Measurements from ENCODE around the gene UEVLD. TPM values are rescaled to one million over a fixed set of nuclear protein-coding genes. Genes with fewer than 3 reads are reported as not detected.

Gene UEVLD
- total and polyA plus RNA-seq, 2 donors (not counting 1 experiment from before 2014, with no cell fraction given): 25.9 to 29.0 TPM

- no peak for DNase-seq (ENCODE audit: low read depth in 2 of 2)
- H3K79me2 ChIP-seq (ENCODE audit: control insufficient read depth, insufficient read depth, low read length): no peaks in the 10 kb centered on the region
Measured at GRCh38 chr11:18495703-18496102, 92.8 kb downstream of the UEVLD start.

GRCh38 chr11:18495271-18495670 lies 93.3 kb downstream of the UEVLD start:
- H4K20me1 ChIP-seq (ENCODE audit: control insufficient read depth, extremely low read depth, insufficient read depth, low read length): no peaks in the 10 kb centered on the region
- no peaks in the 10 kb centered on the region for H3K9me3 ChIP-seq (ENCODE audit: control insufficient read depth, insufficient read depth, low read depth, low read length)
- H3K4me3 ChIP-seq (replicated peaks in 1 of 4; ENCODE audit: control extremely low read depth in 1 of 4, insufficient read depth in 1 of 4, low read depth in 3 of 4, low read length in 4 of 4): no peak overlapping the region
- no peak overlapping the region for H3K27ac ChIP-seq (ENCODE audit: insufficient read depth, low read length)
- H2AFZ ChIP-seq (ENCODE audit: low read length): no peak overlapping the region
- H3K79me2 ChIP-seq (ENCODE audit: control insufficient read depth, insufficient read depth, low read length): no peaks in the 10 kb centered on the region
- DNase-seq (ENCODE audit: low read depth in 2 of 2): no peak
- peaks cover 8% of the 10 kb centered on the region for H3K36me3 ChIP-seq (ENCODE audit: control insufficient read depth, insufficient read depth, low read length)
- H3K27me3 ChIP-seq (ENCODE audit: control insufficient read depth, insufficient read depth, low read length): no peaks in the 10 kb centered on the region
- TF ChIP-seq EZH2 (IDR thresholded peaks at IDR 0.05; ENCODE audit: low read length, missing control alignments): no peak
- TF ChIP-seq, protein P1, sequence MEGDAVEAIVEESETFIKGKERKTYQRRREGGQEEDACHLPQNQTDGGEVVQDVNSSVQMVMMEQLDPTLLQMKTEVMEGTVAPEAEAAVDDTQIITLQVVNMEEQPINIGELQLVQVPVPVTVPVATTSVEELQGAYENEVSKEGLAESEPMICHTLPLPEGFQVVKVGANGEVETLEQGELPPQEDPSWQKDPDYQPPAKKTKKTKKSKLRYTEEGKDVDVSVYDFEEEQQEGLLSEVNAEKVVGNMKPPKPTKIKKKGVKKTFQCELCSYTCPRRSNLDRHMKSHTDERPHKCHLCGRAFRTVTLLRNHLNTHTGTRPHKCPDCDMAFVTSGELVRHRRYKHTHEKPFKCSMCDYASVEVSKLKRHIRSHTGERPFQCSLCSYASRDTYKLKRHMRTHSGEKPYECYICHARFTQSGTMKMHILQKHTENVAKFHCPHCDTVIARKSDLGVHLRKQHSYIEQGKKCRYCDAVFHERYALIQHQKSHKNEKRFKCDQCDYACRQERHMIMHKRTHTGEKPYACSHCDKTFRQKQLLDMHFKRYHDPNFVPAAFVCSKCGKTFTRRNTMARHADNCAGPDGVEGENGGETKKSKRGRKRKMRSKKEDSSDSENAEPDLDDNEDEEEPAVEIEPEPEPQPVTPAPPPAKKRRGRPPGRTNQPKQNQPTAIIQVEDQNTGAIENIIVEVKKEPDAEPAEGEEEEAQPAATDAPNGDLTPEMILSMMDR (conservative IDR thresholded peaks at IDR 0.05 in 1 of 2, IDR thresholded peaks at IDR 0.05 in 1 of 2; ENCODE audit: low read depth in 1 of 2, low read length in 2 of 2): no peak
- H3K9ac ChIP-seq (ENCODE audit: insufficient read depth, low read length): no peak overlapping the region
- no peaks in the 10 kb centered on the region for H3K4me1 ChIP-seq (ENCODE audit: control insufficient read depth, extremely low read depth, insufficient read depth, low read length)
- H3K4me2 ChIP-seq (ENCODE audit: extremely low read depth, insufficient read depth, low read length): no peak overlapping the region

More at GRCh38 chr11:18495703-18496102, 92.8 kb downstream of the UEVLD start:
- Histone ChIP-seq H3K4me3 (replicated peaks in 1 of 4; ENCODE audit: control extremely low read depth in 1 of 4, insufficient read depth in 1 of 4, low read depth in 3 of 4, low read length in 4 of 4) (no peak overlapping the region), H4K20me1 (ENCODE audit: control insufficient read depth, extremely low read depth, insufficient read depth, low read length) (no peaks in the 10 kb centered on the region), H3K27ac (ENCODE audit: insufficient read depth, low read length) (no peak overlapping the region), H3K4me2 (ENCODE audit: extremely low read depth, insufficient read depth, low read length) (no peak overlapping the region), H3K27me3 (ENCODE audit: control insufficient read depth, insufficient read depth, low read length) (no peaks in the 10 kb centered on the region), H3K9me3 (ENCODE audit: control insufficient read depth, insufficient read depth, low read depth, low read length) (no peaks in the 10 kb centered on the region), H3K36me3 (ENCODE audit: control insufficient read depth, insufficient read depth, low read length) (peaks cover 6% of the 10 kb centered on the region), H2AFZ (ENCODE audit: low read length) (no peak overlapping the region), H3K9ac (ENCODE audit: insufficient read depth, low read length) (no peak overlapping the region), H3K4me1 (ENCODE audit: control insufficient read depth, extremely low read depth, insufficient read depth, low read length) (no peaks in the 10 kb centered on the region)
- TF ChIP-seq, protein P1 (conservative IDR thresholded peaks at IDR 0.05 in 1 of 2, IDR thresholded peaks at IDR 0.05 in 1 of 2; ENCODE audit: low read depth in 1 of 2, low read length in 2 of 2): no peak
- no peak for TF ChIP-seq EZH2 (IDR thresholded peaks at IDR 0.05; ENCODE audit: low read length, missing control alignments)

DNA sequence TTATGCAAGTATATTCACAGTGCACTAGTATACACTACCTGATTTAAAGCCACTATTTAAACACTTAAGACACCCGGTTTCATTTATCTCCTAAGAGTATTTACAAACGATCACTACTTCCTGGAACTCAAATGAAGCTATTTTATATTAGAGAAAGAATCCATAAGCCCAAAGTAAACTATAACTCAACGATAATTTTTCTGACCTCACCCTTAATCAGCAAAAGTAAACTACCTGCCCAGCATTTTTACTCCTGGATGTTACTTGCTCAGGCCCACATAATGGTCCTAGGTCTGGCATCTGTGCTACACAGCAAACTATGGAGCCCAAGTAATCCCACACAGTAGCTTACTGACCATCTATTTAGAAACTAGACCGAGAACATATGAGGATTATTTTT lies 95.2 kb downstream of the UEVLD start:
- Histone ChIP-seq H3K4me3 (replicated peaks in 1 of 4; ENCODE audit: control extremely low read depth in 1 of 4, insufficient read depth in 1 of 4, low read depth in 3 of 4, low read length in 4 of 4) (no peak overlapping the region), H3K27ac (ENCODE audit: insufficient read depth, low read length) (no peak overlapping the region), H3K9me3 (ENCODE audit: control insufficient read depth, insufficient read depth, low read depth, low read length) (no peaks in the 10 kb centered on the region), H3K79me2 (ENCODE audit: control insufficient read depth, insufficient read depth, low read length) (no peaks in the 10 kb centered on the region), H3K4me1 (ENCODE audit: control insufficient read depth, extremely low read depth, insufficient read depth, low read length) (no peaks in the 10 kb centered on the region), H3K36me3 (ENCODE audit: control insufficient read depth, insufficient read depth, low read length) (peaks cover 8% of the 10 kb centered on the region), H3K9ac (ENCODE audit: insufficient read depth, low read length) (no peak overlapping the region), H3K4me2 (ENCODE audit: extremely low read depth, insufficient read depth, low read length) (no peak overlapping the region), H4K20me1 (ENCODE audit: control insufficient read depth, extremely low read depth, insufficient read depth, low read length) (no peaks in the 10 kb centered on the region), H2AFZ (ENCODE audit: low read length) (no peak overlapping the region), H3K27me3 (ENCODE audit: control insufficient read depth, insufficient read depth, low read length) (no peaks in the 10 kb centered on the region)
- no peak for TF ChIP-seq EZH2 (IDR thresholded peaks at IDR 0.05; ENCODE audit: low read length, missing control alignments)
- TF ChIP-seq, protein P1 (conservative IDR thresholded peaks at IDR 0.05 in 1 of 2, IDR thresholded peaks at IDR 0.05 in 1 of 2; ENCODE audit: low read depth in 1 of 2, low read length in 2 of 2): no peak
- DNase-seq (ENCODE audit: low read depth in 2 of 2): no peak
